ENCODE measurements around the gene SDHAF1. TPM values are rescaled to one million over a fixed set of nuclear protein-coding genes. Genes with fewer than 3 reads are reported as not detected.

SDHAF1 gene
- total and polyA plus RNA-seq, 2 of the 8 experiments (the other 6 are each of a cell fraction or from before 2014, with no cell fraction given), result 16.0 to 21.3 TPM

- Histone ChIP-seq H2AK5ac (ENCODE audit: low read depth, low read length) (no peak overlapping the region), H4K8ac (ENCODE audit: extremely low read depth, insufficient read depth, low read length) (no peak overlapping the region), H3K56ac (replicated peaks; ENCODE audit: insufficient read length, low read depth, low read length) (no peak overlapping the region), H3K27ac (ENCODE audit: low read depth, low read length) (no peak overlapping the region), H3K27me3 (replicated peaks in 1 of 4; ENCODE audit: control insufficient read depth in 3 of 4, extremely low read depth in 1 of 4, insufficient read depth in 3 of 4, low read length in 3 of 4) (peaks cover 13 to 31% (median 29%) of the 10 kb centered on the region in 4 experiments), H3K36me3 (ENCODE audit: control insufficient read depth in 2 of 4, insufficient read depth in 4 of 4, low read length in 3 of 4) (no peaks in the 10 kb centered on the region), H3K79me2 (ENCODE audit: control insufficient read depth in 1 of 2, insufficient read depth in 2 of 2, low read length in 2 of 2) (no peaks in the 10 kb centered on the region), H2BK20ac (ENCODE audit: low read length) (no peak overlapping the region), H3K23me2 (ENCODE audit: low read depth, low read length) (peaks cover 3% of the 10 kb centered on the region; the same call in 1 of the 2 replicates), H2BK12ac (ENCODE audit: low read depth, low read length) (no peak overlapping the region), H2BK120ac (replicated peaks; ENCODE audit: low read depth, low read length) (no peak overlapping the region), H4K20me1 (replicated peaks in 1 of 2; ENCODE audit: control insufficient read depth in 1 of 2, insufficient read depth in 2 of 2, low read length in 2 of 2) (peaks cover 0 to 9% of the 10 kb centered on the region in 2 experiments), H3K4me2 (ENCODE audit: insufficient read depth in 1 of 2, low read depth in 2 of 2, low read length in 2 of 2) (peak overlapping the region; percentile 55 to 75), H2AFZ (ENCODE audit: low read length) (no peak overlapping the region), H3K4me1 (replicated peaks in 1 of 4; ENCODE audit: control insufficient read depth in 3 of 4, insufficient read depth in 4 of 4, low read length in 3 of 4) (peaks cover 0 to 7% (median 3%) of the 10 kb centered on the region in 4 experiments; a peak in 4 of 7 replicates), H3K23ac (ENCODE audit: insufficient read length) (no peak overlapping the region), H3K9me3 (ENCODE audit: insufficient read depth in 2 of 2, low read depth in 1 of 2, low read length in 1 of 2) (no peaks in the 10 kb centered on the region), H3K79me1 (ENCODE audit: low read depth, low read length) (no peaks in the 10 kb centered on the region), H3K4me3 (ENCODE audit: extremely low read depth in 1 of 4, insufficient read depth in 2 of 4, low read depth in 3 of 4, low read length in 4 of 4) (peak overlapping the region in 2 of 4 experiments; percentile 6 to 51; a peak in 3 of 8 replicates), H3K14ac (ENCODE audit: insufficient read length) (no peak overlapping the region), H3K9ac (replicated peaks in 1 of 4; ENCODE audit: extremely low read depth in 1 of 4, low read depth in 3 of 4, low read length in 3 of 4) (no peak overlapping the region), H3K18ac (ENCODE audit: extremely low read depth, low read length) (no peak overlapping the region), H2BK15ac (ENCODE audit: low read length) (no peak overlapping the region), H3K4ac (replicated peaks; ENCODE audit: insufficient read length, low read depth, low read length) (no peak overlapping the region), H4K91ac (replicated peaks; ENCODE audit: insufficient read length, low read length) (no peak overlapping the region), H2BK5ac (ENCODE audit: low read depth, low read length) (no peak overlapping the region), H4K5ac (ENCODE audit: insufficient read length, low read depth, low read length) (no peak overlapping the region)
- WGBS, 2 experiments (ENCODE audit: extremely low coverage in 1 of 2, insufficient coverage in 1 of 2, insufficient read length in 1 of 2, insufficient replicate concordance in 2 of 2, low coverage in 1 of 2, low lambda C conversion rate in 2 of 2, missing lambda C conversion rate in 1 of 2), result 71% methylated on average over 20 of the region's 20 CpGs; no CpG with 5 or more reads in 1 of the 2 experiments
- POLR2A ChIA-PET (ENCODE audit: partially characterized antibody), result interaction anchor here (1.6 kb wide), 1 partner anchor 34 kb away, joined by 4 read pairs; no protein-coding TSS in a partner anchor
- CTCF ChIA-PET (ENCODE audit: partially characterized antibody), result interaction anchor here (1.2 to 6.6 kb wide), 4 partner anchors 11 to 101 kb away, joined by 3 to 47 read pairs (median 8); no protein-coding TSS in a partner anchor
- TF ChIP-seq PHF8 (conservative IDR thresholded peaks at IDR 0.05; ENCODE audit: low read depth, low read length), result no peak
- TF ChIP-seq POLR2A (IDR thresholded peaks at IDR 0.05; ENCODE audit: control extremely low read depth in 1 of 2, low read depth in 2 of 2, low read length in 2 of 2), result no peak
- peak; percentile 48; the same call in 1 of the 2 replicates for TF ChIP-seq CREB1 (IDR thresholded peaks at IDR 0.05)
- TF ChIP-seq CHD1 (IDR thresholded peaks at IDR 0.05; ENCODE audit: low read depth, low read length), result no peak
- TF ChIP-seq, protein P1, sequence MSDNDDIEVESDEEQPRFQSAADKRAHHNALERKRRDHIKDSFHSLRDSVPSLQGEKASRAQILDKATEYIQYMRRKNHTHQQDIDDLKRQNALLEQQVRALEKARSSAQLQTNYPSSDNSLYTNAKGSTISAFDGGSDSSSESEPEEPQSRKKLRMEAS (IDR thresholded peaks at IDR 0.05), result no peak
- no peak for TF ChIP-seq SIN3A (conservative IDR thresholded peaks at IDR 0.05 in 1 of 2, IDR thresholded peaks at IDR 0.05 in 1 of 2; ENCODE audit: low read depth in 1 of 2, low read length in 2 of 2)
- no peak for FAIRE-seq
- peak in 1 of 2 experiments; percentile 65 for DNase-seq (ENCODE audit: low read depth in 1 of 2, low spot score in 2 of 2)
Observed at GRCh38 chr19:35959968-35960320, 35.0 kb upstream of the SDHAF1 start.

Data from H1 (cell line).